Astrocyte (in vitro differentiated cells and primary cell): ENCODE data around the gene MAGED1.
"Not testable (repeated sequence)": the region's sequence is repeated elsewhere in the genome, so short reads cannot be mapped to it uniquely, and the experiment has no call there.

Experiments used
- EZH2 ChIP-seq: IDR thresholded peaks from 2 replicates; pipeline ENCODE4 v1.6.1; 2012; ENCODE audit warnings: mild to moderate bottlenecking, low read length, inconsistent platforms; ENCODE audit not compliant: insufficient read depth
- TF ChIP-seq, protein P1 (sequence below): IDR thresholded peaks from 2 replicates; pipeline ENCODE4 v1.5.1; 2011; ENCODE audit warnings: low read depth, mild to moderate bottlenecking, inconsistent platforms, low read length, moderate library complexity; ENCODE audit not compliant: insufficient read depth

DNA sequence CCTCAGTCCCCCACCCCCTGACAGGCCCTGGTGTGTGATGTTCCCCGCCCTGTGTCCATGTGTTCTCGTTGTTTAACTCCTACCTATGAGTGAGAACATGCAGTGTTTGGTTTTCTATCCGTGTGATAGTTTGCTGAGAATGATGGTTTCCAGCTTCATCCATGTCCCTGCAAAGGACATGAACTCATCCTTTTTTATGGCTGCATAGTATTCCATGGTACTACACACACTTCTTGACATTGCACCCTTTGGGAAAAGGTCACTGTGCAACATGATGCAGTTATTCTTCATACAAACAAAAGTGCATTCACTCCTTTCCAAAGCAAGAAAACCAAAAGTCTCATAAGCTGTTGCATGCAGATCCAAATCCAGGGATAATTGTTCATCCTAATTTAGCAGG, 11.7 kb downstream of the MAGED1 start:
- TF ChIP-seq, protein P1, sequence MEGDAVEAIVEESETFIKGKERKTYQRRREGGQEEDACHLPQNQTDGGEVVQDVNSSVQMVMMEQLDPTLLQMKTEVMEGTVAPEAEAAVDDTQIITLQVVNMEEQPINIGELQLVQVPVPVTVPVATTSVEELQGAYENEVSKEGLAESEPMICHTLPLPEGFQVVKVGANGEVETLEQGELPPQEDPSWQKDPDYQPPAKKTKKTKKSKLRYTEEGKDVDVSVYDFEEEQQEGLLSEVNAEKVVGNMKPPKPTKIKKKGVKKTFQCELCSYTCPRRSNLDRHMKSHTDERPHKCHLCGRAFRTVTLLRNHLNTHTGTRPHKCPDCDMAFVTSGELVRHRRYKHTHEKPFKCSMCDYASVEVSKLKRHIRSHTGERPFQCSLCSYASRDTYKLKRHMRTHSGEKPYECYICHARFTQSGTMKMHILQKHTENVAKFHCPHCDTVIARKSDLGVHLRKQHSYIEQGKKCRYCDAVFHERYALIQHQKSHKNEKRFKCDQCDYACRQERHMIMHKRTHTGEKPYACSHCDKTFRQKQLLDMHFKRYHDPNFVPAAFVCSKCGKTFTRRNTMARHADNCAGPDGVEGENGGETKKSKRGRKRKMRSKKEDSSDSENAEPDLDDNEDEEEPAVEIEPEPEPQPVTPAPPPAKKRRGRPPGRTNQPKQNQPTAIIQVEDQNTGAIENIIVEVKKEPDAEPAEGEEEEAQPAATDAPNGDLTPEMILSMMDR = not testable (repeated sequence)
- not testable (repeated sequence) for TF ChIP-seq EZH2
